NCI-H82 (cell line): ENCODE results near the gene SHMT1.

Source experiments
- DNase-seq: peaks from one replicate; lab custom pipeline; 2025; lab: John Stamatoyannopoulos, UW

SHMT1 gene

GRCh38 chr17:18285296-18285695, 78.1 kb downstream of the SHMT1 start:
- no peak for DNase-seq

- no peak for DNase-seq
Observed at GRCh38 chr17:18281788-18282187, 81.6 kb downstream of the SHMT1 start.

GRCh38 chr17:18280766-18281371, 82.5 kb downstream of the SHMT1 start:
- DNase-seq, result no peak

- no peak for DNase-seq
Observed at GRCh38 chr17:18280249-18280648, 83.1 kb downstream of the SHMT1 start.

GRCh38 chr17:18278867-18279266, 84.5 kb downstream of the SHMT1 start:
- no peak for DNase-seq
